ENCODE results near the gene DIP2A.

DNA sequence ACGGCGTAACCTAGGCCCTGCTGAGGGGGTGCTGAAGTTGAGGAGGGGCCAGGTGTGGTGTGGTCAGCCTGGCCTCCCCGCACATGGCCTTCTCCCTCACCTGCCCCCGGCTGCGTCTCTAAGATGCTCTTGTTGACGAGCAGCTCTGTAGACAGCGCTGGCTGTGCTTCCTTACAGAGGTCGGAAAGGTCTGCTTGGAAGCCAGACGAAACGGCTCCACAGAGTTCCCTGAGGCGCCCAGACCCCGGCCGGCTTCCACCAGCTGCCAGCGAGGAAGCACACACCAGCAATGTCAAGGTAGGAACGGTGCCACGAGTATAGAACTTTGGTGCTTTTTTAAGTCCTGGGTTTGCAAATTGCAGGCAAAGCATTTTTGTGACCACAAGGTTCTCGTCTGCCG, 18.8 kb upstream of the DIP2A start:
- TF ChIP-seq, protein P1, sequence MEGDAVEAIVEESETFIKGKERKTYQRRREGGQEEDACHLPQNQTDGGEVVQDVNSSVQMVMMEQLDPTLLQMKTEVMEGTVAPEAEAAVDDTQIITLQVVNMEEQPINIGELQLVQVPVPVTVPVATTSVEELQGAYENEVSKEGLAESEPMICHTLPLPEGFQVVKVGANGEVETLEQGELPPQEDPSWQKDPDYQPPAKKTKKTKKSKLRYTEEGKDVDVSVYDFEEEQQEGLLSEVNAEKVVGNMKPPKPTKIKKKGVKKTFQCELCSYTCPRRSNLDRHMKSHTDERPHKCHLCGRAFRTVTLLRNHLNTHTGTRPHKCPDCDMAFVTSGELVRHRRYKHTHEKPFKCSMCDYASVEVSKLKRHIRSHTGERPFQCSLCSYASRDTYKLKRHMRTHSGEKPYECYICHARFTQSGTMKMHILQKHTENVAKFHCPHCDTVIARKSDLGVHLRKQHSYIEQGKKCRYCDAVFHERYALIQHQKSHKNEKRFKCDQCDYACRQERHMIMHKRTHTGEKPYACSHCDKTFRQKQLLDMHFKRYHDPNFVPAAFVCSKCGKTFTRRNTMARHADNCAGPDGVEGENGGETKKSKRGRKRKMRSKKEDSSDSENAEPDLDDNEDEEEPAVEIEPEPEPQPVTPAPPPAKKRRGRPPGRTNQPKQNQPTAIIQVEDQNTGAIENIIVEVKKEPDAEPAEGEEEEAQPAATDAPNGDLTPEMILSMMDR (IDR thresholded peaks at IDR 0.05; ENCODE audit: poor library complexity, severe bottlenecking), result no peak
- TF ChIP-seq EP300 (conservative IDR thresholded peaks at IDR 0.05; ENCODE audit: poor library complexity, severe bottlenecking) (no peak), SMC3 (conservative IDR thresholded peaks at IDR 0.05; ENCODE audit: poor library complexity) (no peak), RAD21 (conservative IDR thresholded peaks at IDR 0.05) (no peak), POLR2AphosphoS5 (IDR thresholded peaks at IDR 0.05) (no peak), REST (IDR thresholded peaks at IDR 0.05; ENCODE audit: borderline replicate concordance) (no peak), EZH2 (IDR thresholded peaks at IDR 0.05; ENCODE audit: borderline replicate concordance, insufficient read depth, low read length, poor library complexity, severe bottlenecking) (no peak), TAF1 (IDR thresholded peaks at IDR 0.05; ENCODE audit: low read depth) (no peak), MXI1 (conservative IDR thresholded peaks at IDR 0.05; ENCODE audit: poor library complexity, severe bottlenecking) (no peak)
